Activated CD4-positive, CD25-positive, alpha-beta regulatory T cell treated with anti-CD3 and anti-CD28 coated beads, Interleukin-2, amount 50 U/mL, for 72 hours (primary cell): ENCODE results near the gene MYORG.
"Not testable (repeated sequence)": the region's sequence is repeated elsewhere in the genome, so short reads cannot be mapped to it uniquely, and the experiment has no call there.

Experiments used
- DNase-seq: peaks from one replicate; pipeline ENCODE4 v3.0.0; 2021

MYORG gene

DNA sequence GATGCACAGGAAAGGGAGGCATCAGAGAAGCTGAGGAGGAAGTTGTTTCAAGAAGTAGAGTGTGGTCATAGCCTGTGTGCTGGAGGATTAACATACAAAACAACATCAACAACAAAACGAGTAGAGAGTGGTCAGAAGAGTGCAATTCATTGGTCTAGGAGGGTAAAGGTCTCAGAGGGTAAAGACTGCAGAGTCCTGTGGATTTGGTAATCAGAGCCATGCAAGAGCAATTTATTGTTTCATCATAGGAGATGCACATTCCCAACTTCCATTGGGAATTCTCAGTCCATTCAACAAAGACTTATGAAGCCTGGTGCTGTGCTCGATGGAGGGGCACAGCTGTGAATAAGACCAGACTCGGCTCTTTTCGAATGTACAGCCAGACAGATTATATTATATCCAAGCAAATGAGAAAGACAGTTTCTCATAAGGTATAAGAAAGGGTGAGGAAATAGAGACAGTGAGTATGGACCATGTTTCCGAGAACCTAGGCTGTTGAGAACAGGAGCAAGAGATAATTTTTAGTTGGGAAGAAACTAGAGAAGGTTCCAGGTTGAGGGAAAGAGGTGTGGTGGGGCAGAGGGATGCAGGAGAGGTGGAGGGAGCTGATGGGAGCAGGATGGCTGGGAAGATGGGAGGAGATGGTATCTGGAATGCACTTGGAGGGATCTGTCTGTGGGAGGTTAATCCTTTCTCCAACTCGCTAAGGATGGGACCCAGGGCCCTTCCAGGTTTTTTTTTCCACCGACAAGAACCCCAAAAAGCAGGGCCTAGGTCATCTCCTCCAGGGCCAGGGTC is 7.9 kb upstream of the MYORG start:
- DNase-seq: no peak

DNA sequence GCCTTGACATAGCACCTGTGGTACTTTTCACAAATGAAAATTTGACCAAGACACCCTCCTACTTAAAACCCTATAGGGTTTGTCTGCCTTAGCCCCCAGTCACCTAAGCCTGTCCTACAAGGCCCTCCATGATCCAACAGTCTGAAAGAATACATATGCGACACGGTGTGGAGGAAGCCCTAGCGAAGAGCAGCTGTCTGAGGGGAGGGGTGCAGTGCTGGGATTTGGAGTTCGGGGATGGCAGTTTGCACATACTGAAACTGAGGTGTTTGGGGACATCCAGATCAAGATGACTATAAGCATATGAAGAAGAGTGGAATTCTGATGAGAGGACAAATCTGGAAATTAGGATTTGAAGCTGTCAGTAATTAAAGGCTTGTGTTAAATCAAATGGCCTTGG is 7.2 kb upstream of the MYORG start:
- no peak for DNase-seq

DNA sequence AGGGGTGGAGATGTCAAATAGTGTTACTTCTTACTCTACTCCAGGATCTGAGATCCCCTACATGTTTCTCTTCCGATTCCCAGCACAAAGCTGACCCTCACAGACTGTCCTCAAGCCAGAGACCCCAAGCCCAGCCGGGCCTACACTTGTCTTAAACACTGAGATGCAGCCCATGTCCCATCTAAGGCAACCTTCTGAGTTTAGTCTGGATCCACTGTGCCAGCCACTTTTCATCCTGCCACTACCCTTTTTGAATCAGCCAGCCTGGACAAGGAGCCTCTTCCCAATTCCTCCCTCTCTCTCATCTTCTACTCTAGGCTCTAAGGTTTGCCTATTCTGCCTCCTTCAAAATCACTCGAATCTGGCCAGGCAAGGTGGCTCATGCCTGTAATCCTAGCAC is 6.2 kb upstream of the MYORG start:
- DNase-seq: no peak

DNA sequence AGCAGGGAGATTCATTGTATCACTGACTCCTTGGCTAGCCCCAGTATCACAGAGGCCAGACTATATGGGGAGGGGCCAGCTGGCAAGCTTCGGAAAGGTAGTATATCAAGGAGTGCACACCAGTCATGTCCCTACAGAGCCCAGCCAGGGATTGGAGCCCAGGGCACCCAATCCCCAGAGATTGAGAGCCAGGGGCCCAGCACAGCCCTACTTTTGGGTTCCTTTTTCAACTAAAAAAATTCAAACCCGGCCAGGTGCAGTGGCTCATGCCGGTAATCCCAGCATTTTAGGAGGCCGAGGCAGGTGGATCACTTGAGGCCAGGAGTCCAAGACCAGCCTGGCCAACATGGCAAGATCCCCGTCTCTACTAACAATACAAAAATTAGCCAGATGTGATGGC is 5.4 kb upstream of the MYORG start:
- no peak for DNase-seq

DNA sequence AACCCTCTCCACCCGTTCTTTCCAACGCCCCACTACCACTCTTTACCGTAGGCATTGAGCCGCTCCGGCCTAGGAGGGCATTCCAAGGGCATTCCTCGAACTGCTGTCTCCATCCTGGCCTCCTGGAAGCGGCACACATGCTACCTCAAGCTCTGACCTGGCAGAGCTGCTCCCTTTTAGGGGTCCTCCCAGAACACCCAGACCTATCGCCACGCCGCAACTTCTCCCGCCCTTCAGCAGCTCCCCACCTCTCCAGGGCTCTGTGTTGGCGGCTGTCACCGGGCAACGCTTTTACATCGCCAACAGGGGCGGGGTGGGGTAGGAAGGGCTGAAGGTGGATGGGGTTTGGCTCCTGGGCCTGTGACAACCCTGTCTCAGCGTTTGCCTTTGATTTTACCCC is 4.6 kb upstream of the MYORG start:
- DNase-seq: no peak

DNA sequence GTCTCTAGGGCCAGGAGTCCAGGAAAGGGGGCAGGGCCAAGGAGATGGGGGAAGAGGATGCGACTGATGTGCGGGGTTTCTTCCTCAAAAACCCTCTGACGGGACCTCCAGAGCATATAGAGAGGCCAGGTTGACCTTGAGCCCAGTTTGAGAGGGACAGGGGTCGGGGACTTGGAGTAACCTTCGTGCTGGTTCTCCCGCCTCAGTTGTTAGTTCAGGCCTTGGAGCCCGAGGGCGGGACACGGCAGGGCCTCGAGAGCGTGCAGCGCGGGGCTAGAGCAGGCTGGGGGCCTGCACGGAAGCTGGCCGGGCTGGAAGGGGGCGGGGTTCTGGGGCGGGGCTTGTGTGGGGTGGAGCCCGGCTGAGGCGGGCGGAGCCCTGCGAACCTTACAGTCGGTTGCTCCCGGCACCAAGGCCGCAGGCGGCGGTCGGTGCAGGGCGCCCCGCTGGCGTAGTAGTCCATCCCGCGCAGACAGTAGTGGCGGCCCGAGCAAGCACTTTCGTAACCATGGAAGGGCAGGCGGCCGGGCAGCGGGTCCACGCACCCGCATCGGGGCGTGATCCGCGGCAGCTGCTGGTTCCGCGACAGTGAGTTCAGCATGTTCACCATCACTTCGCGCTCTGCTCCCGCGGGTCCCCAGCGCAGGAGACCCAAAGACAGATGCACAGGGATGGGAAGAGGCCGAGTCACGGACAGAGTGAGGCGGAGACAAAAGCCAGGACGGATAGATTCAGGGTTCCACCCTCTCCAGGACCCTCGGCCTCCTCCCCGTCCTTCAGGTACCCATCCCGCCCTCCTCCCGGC is 4.0 kb upstream of the MYORG start:
- peak; percentile 73 for DNase-seq

DNA sequence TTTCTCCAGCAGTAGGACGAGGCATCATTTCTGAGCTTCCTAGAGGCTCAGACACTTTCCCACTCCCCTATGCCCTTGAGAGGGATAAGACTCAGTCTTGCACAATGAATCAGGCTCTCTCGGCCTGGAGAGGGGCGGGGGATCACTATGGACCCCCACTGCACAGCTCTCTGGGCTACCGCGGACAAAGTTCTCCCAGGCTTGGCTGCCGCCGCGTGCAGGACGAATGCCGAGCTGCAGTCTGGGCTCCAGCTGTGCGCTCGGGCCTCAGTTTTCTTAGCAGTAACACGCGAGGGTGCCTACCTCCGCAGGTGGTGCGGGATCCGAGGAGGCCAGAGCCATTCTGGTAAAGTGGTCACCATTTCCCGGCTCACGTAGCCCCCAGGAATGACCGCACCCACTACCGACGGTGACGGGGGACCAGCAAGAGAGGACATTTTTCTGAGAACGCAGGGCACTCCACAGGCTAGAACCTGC is 3.4 kb upstream of the MYORG start:
- peak; percentile 42 for DNase-seq

DNA sequence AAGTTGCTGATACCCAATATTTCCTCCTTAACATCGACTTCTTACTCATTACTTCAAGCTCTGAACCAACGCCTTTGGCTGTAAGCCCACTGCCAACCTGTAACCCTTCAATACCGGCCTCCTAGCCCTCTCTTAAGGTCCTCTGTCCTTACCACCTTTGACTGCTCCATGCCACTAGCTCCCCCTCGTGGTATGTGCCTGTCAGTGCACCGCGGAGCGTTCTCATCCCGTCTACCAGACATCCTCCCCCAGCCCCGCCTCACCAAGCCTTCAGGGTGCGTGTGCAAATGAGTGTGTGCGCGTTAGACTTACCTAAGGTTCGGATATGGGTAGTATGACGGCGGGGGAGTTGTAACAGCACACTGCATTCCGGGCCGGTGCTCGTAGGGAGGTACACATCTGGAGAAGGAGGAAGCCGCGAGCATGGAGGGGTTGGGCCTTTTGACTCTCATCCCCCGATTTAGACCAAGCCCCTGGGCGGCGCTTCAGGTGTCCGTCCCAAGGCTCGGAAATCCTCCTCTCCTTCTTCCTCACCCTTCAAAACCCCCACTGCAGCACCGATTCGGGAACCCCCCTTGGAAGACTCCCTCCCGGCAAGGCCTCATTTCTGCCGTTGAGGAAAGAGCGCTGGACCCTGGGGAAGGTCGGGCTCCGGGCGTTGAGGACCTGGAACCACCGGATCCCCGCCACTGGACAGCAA is 2.8 kb upstream of the MYORG start:
- DNase-seq: peak; percentile 89

DNA sequence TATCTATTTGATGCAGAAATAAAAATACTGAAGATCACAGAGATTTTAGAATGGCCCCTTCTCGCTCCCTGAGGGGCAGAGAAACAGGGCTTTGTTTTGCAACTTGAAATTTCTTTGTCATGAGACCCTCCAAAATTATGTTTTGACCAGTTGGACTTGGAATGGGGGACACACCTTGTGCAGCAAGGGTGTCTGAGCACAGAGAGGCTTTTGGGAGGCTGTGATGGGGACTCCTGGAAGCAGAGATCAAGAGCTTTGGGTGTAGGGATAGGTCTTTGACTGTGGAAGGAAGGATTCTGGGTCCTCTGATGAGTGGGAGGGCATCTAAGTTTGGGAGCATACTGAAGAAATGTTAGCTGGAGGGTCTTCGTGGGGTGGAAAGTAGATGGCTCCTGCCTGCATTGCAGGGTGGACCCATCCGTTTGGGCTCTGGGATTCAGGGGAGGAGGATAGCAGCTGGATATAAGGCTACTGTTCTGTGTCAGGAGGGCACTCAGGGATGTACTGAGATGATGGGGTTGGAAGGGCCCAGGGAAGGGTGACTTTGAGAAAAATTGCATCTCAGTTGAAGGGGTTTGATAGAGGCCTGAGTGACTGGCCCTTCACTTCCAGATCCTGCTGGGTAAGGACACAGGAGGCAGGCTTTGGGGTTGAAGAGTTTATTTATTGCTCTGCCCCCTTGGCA is 1.8 kb upstream of the MYORG start:
- DNase-seq: no peak

DNA sequence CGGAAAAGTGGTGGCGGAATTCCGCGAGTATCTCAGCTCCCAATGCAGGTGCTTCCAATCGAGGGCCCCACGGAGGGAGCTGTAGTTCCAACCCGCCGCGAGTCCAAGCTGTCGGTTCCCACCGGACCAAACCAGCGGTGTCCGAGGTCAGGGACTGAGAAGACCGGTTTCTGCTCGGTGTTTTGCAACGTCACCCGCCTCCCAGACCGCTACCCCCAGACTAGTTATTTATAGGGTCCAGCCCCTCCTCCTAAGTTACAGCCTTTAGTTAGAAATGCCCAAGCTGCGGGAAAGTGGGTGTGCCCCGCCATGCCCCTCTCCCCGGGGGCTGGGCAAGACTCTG is 677 bp upstream of the MYORG start:
- no peak for DNase-seq

DNA sequence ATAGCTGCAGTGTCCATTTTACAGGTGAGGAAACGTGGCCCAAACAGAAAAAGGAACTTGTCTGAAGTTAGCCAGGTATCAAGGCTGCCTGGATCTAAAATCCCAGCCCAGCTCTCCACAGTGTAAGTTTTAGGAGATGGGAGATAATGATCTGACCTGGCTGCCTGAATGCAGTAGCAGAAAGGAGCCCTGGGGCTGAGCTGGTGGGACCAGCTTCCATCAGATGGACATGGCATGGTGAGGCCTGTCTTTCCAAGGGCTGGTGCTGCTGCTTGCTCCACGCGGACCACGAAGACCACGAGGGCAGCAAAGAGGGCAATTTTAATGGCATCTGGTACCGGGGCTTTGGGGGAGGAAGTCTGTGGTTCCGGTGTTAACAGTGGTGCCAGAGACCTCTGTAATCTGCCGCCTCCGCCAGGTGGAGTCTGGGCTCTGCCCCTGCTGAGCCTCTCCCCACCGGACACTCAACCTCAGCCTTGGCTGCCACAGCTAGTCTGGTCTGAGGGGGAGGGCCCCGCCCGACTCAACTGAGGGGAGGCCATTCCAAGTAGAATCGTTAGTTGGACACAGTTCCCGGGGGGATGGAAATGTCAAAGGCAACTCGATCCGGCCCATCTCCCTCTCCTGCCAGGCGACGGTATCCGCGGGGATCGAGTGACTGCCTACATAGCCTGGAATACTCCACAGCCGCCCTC is 650 bp downstream of the MYORG start:
- peak; percentile 52 for DNase-seq

DNA sequence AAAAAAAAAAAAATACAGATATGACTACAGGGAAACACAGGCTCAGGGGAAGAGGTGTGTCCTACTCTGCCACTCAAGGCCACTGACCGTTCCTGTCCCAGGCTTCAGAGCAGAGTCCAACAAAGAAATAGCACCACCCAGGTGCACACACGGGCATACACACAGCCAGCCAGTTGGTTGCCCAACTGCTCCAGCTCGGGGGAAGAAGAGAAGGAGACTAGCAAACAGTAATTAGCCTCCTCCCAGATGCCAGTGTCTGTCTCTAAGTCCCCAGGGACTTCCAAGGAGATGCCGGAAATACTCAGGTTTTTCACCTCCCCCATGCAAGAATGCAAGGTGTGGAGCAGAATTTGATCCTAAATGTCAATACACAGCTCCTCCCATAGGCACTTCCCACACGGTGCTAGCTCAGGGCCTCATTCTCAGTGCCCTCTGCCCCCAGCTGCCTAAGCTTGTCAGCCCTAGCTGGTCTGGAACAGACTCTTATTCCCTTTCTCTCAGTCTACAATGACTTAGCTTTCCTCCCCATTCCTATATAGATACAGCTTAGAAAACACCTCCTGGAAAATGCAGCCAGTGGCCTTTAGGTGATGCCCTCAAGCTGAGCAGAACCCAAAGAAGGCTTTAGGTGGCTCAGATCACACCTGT is 1.7 kb downstream of the MYORG start:
- DNase-seq: no peak

DNA sequence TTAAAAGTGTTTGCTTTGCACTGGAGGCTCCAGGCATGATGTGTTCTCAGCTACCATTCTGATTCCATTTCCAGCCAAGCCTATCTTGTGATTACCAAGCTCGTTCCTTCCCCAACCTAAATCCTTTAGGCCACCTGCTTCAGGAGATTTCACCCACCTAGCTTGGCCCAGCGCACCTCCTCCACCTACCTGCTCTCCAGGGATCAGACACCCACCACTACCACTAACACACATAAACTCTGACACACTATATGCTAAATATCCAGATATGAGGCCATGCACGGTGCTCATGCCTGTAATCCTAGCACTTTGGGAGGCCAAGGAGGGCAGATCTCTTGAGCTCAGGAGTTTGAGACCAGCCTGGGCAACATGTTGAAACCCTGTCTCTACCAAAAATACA is 2.4 kb downstream of the MYORG start:
- DNase-seq: no peak

DNA sequence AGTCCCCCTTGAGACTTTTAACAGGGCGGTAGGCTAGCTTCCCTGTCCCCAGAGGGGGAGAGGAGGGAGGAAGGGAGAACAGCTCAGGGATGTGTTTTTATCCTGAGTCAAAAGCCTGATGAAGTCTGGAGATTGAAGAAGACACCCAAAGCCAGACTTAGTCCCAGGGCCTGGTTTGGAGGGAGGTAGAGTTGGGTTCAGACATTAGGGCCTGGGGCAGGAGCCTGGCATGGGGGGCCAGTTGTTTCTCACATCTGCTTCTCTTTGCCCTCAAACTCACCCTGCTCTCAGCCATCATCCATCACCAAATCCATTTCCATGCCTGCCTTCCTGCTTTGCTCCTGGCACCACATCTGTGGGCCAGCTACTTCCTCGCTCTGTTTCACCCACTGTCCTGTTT is 2.9 kb downstream of the MYORG start:
- DNase-seq: no peak

DNA sequence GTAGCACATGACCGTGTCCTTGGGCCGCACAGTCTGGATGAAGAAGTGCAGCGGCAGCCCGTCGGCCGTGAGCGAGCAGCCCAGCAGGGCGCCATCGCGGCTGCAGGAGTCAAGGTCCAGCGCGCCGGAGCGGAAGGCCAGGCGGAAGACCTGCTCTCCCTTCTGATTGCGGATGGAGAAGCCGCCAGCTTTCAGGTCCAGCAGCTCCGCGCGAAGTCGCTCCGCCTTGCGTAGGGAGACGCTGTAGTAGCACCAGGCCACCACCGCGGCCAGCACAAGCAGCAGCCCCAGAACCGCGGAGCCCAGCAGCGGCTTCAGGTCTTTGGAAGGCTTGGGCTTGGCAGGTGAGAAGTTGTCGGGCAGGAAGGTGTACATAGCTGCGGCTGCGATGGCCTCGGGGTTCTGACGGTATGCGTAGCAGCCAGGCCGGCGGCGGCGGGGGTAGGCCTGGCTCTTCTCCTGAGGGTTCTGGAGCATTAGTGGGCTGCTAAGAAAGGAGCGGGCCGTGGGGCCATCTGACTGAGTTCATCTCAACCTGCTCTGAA is 4.2 kb downstream of the MYORG start:
- DNase-seq: no peak

DNA sequence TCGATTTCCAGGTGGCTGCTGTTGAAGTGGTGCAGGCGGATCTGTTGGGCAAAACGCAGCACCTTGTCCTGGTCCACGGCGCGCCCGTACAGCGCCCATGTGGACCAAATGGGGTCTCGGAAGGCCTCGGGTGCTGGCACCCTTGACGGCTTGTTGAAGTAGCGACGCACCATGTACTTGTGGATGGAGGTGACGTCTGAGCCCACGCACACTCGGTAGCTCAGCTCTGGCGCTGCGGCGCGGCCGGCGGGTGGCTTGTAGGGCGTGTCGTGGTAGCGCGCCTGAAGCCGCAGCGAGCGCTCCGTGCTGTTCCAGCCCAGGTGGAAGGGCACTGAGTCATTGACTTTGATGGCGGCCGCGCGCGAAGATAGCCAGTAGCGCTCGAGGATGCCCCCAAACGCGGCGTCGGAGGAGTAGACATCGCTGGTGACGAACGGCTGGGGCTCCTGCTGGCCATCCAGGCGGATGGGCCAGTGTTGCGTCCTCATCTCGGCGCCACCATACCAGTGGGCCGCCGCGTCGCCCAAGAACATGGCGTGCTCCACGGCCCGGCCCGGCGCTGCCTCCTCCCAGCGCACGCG is 4.7 kb downstream of the MYORG start:
- no peak for DNase-seq

DNA sequence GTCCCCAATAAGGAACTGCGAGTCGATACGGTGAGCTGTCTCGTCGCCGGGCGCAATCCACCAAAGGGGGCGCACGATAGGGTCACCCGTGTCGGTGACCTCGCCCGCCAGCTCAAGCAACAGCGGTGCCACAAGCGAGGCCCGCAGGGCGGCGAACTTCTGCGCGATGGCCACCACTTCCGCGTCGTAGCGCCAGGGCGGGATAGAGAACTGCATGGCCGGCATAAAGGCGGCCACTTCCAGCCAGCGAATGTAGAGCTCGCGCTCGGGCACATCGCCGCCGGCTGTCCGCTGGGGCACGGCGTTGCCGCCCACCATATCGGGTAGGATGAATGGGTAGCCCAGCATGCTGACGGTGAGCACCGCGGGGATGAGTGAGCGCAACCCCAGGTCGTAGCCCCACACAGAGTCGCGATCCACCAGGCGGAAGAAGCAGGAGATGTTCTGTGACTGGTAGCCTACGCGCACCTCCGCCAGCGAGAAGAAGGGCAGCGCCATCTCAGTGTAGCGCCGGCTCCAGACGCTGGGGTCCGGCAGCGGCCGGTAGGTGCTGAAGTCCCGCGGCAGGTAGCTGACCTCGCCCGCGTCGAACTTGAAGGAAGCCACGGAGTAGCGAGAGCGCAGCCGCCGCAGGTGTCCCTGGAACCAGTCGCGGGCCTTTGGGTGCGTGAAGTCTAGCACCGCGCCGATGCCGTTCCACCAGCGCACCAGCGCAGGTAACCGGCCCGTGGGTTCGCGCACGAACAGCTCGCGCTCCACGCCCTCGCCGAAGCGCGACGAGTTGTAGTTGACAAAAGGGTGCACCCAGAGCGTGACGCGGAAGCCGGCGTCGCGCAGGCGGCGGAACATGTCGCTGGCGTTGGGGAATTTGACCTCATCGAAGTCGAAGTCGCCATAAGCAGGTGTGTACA is 5.5 kb downstream of the MYORG start:
- DNase-seq: no peak

DNA sequence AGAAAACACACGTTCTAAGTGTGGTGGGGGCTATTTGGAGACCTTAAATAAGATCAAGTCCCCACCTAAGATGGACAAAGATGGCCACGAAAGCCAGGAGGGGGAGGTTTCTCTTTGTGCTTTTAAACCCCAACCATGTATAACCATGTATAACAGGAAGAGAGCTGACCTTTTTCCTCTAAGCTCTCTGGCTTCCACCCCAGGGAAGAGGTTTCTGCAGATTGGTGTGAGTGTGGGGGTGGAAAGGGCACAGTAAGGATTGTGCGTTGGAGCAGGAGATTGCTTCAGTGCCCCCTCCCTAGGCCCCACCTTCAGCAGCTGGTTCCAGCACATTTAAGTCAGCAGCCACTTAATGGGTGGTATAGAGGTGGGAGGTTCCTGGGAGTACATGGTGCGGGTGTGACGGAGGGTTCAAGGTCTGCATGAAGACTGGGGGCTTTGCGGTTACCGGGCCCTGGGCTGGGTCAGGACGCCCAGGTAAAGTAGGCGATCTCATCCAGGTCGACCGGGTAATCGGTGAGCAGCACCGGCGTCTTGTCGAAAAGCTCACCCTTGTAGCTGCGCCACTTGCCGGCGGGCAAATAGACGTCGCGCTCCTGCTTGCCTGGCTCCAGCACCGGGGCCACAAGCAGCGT is 6.2 kb downstream of the MYORG start:
- DNase-seq: no peak

DNA sequence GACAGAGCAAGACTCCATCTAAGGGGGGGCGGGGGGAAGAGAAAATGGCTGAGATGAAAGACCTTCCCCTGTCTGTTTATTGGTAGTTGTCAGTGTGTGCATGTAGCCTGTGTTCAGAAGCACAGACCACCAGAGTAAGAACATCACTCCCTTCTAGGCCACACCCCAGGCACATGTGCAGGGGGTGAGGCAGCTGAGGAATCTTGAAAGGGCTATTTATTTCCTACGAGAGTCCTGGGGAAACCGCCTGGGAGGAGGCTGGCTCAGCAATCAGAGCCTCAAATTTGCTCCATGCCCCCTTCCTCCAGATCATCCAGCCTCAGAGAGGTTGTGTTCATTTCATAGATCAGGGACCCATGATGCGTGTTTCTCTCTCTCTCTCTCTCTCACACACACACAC is 7.1 kb downstream of the MYORG start:
- DNase-seq: no peak

DNA sequence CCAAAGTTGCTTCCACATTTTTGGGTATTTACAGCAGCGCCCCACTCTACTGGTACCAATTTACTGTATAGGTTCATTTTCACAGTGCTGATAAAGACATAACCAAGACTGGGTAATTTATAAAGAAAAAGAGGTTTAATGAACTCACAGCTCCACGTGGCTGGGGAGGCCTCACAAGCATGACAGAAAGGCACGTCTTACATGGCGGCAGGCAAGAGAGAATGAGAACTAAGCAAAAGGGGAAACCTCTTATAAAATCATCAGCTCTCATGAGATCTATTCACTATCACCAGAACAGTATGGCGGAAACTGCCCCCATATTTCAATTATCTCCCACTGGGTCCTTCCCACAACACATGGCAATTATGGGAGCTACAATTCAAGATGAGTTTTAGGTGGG is 7.9 kb downstream of the MYORG start:
- DNase-seq: not testable (repeated sequence)
